Astrocyte of the spinal cord (primary cell): ENCODE data around the gene ZFP37.
"Not testable (repeated sequence)": the region's sequence is repeated elsewhere in the genome, so short reads cannot be mapped to it uniquely, and the experiment has no call there.

Experiments
- DNase-seq: peaks from one replicate; pipeline ENCODE4 v3.0.0; 2011; ENCODE audit warnings: low read depth, low spot score
- H3K4me3 ChIP-seq: 2 replicates; pipeline ENCODE4 v1.5.1; 2011; ENCODE audit warnings: low read depth, mild to moderate bottlenecking, low read length, moderate library complexity
- CTCF ChIP-seq: IDR thresholded peaks from 2 replicates; pipeline ENCODE4 v1.5.1; 2012; ENCODE audit warnings: low read depth, mild to moderate bottlenecking, low read length, inconsistent platforms
- in situ Hi-C: cut with HindIII; loops from 2 replicates; pipeline ENCODE4 v1.10.0; 2017; ENCODE audit warnings: low sequenced_read_pairs

The ZFP37 gene

GRCh38 chr9:113056191-113057106 lies at the start of gene ZFP37:
ZFP37 (minus strand) TSS chr9:113056724; CDS start chr9:113056688, 36 bp downstream.
- DNase-seq, result peak; percentile 96
- in situ Hi-C loops, result no loop called here
- H3K4me3 ChIP-seq, result peak within 1 kb of the TSS; percentile 84
- TF ChIP-seq CTCF, result no peak

GRCh38 chr9:113105345-113105744 lies 48.8 kb upstream of the ZFP37 start:
- DNase-seq, in situ Hi-C loops, H3K4me3 ChIP-seq: not testable (repeated sequence)

- H3K4me3 ChIP-seq, result no peak overlapping the region
- in situ Hi-C loops, result no loop called here
- no peak for TF ChIP-seq CTCF
- DNase-seq, result no peak
Measured at GRCh38 chr9:113095561-113095960, 39.0 kb upstream of the ZFP37 start.

GRCh38 chr9:113089924-113090323 lies 33.4 kb upstream of the ZFP37 start:
- in situ Hi-C loops, H3K4me3 ChIP-seq, DNase-seq: not testable (repeated sequence)

- in situ Hi-C loops, H3K4me3 ChIP-seq, DNase-seq: not testable (repeated sequence)
Measured at GRCh38 chr9:113089143-113089505, 32.6 kb upstream of the ZFP37 start.

GRCh38 chr9:113088456-113089142 lies 32.1 kb upstream of the ZFP37 start:
- H3K4me3 ChIP-seq, DNase-seq, in situ Hi-C loops: not testable (repeated sequence)

GRCh38 chr9:113062932-113063310 lies 6.4 kb upstream of the ZFP37 start:
- DNase-seq, H3K4me3 ChIP-seq, in situ Hi-C loops: not testable (repeated sequence)

GRCh38 chr9:113062256-113062931 lies 5.9 kb upstream of the ZFP37 start:
- in situ Hi-C loops, DNase-seq: not testable (repeated sequence)

GRCh38 chr9:113061072-113061850 lies 4.7 kb upstream of the ZFP37 start:
- in situ Hi-C loops, H3K4me3 ChIP-seq, DNase-seq: not testable (repeated sequence)

More at GRCh38 chr9:113062256-113062931, 5.9 kb upstream of the ZFP37 start:
- H3K4me3 ChIP-seq, result not testable (repeated sequence)

GRCh38 chr9:113059581-113060284 lies 3.2 kb upstream of the ZFP37 start:
- in situ Hi-C loops, H3K4me3 ChIP-seq, DNase-seq: not testable (repeated sequence)
